ENCODE data around the gene WDFY1.

DNA sequence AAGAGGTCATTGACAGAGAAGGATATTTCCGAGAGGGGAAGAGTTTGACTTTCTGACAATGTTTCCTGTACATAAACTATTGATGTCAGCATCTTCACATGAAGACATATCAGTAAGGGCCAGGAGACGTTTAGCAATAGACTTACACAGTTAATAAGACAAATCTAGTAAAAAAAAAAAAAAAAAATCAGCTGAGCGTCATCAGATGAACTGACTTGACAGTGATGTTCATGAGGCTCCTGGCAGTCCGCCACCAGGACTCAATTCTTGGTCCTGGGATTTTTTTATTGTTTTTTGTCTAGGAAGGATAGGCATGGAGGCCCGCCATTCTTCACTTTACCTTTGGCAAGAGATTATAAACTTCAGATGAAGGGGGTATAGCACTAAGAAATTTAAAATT lies 26.6 kb upstream of the WDFY1 start:
- TF ChIP-seq POLR2A (IDR thresholded peaks at IDR 0.05) = no peak
- TF ChIP-seq, protein P1, sequence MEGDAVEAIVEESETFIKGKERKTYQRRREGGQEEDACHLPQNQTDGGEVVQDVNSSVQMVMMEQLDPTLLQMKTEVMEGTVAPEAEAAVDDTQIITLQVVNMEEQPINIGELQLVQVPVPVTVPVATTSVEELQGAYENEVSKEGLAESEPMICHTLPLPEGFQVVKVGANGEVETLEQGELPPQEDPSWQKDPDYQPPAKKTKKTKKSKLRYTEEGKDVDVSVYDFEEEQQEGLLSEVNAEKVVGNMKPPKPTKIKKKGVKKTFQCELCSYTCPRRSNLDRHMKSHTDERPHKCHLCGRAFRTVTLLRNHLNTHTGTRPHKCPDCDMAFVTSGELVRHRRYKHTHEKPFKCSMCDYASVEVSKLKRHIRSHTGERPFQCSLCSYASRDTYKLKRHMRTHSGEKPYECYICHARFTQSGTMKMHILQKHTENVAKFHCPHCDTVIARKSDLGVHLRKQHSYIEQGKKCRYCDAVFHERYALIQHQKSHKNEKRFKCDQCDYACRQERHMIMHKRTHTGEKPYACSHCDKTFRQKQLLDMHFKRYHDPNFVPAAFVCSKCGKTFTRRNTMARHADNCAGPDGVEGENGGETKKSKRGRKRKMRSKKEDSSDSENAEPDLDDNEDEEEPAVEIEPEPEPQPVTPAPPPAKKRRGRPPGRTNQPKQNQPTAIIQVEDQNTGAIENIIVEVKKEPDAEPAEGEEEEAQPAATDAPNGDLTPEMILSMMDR (IDR thresholded peaks at IDR 0.05) = no peak
